Measurements from ENCODE around the gene C3orf18.

The C3orf18 gene

GRCh38 chr3:50600841-50601591 lies 33.5 kb upstream of the C3orf18 start:
- Histone ChIP-seq H3K9ac (ENCODE audit: low read depth, low read length) (no peak overlapping the region), H3K4me3 (ENCODE audit: low read length) (no peak overlapping the region), H3K9me3 (ENCODE audit: insufficient read depth, low read depth, low read length) (no peaks in the 10 kb centered on the region), H3K36me3 (ENCODE audit: insufficient read depth, low read depth, low read length) (no peaks in the 10 kb centered on the region), H3K27ac (ENCODE audit: low read length) (no peak overlapping the region), H3K27me3 (ENCODE audit: insufficient read depth, low read length) (no peaks in the 10 kb centered on the region), H3K4me1 (ENCODE audit: insufficient read depth, low read length) (no peaks in the 10 kb centered on the region)

- Histone ChIP-seq H3K9me3 (ENCODE audit: insufficient read depth, low read depth, low read length) (no peaks in the 10 kb centered on the region), H3K36me3 (ENCODE audit: insufficient read depth, low read depth, low read length) (no peaks in the 10 kb centered on the region), H3K27ac (ENCODE audit: low read length) (no peak overlapping the region), H3K27me3 (ENCODE audit: insufficient read depth, low read length) (no peaks in the 10 kb centered on the region), H3K4me1 (ENCODE audit: insufficient read depth, low read length) (no peaks in the 10 kb centered on the region), H3K4me3 (ENCODE audit: low read length) (no peak overlapping the region), H3K9ac (ENCODE audit: low read depth, low read length) (no peak overlapping the region)
Measured at GRCh38 chr3:50600141-50600753, 32.7 kb upstream of the C3orf18 start.

- Histone ChIP-seq H3K9me3 (ENCODE audit: insufficient read depth, low read depth, low read length) (no peaks in the 10 kb centered on the region), H3K36me3 (ENCODE audit: insufficient read depth, low read depth, low read length) (no peaks in the 10 kb centered on the region), H3K4me1 (ENCODE audit: insufficient read depth, low read length) (no peaks in the 10 kb centered on the region), H3K27ac (ENCODE audit: low read length) (no peak overlapping the region), H3K4me3 (ENCODE audit: low read length) (no peak overlapping the region), H3K9ac (ENCODE audit: low read depth, low read length) (no peak overlapping the region), H3K27me3 (ENCODE audit: insufficient read depth, low read length) (no peaks in the 10 kb centered on the region)
Measured at GRCh38 chr3:50599716-50600118, 32.2 kb upstream of the C3orf18 start.

- no peak overlapping the region for H3K27ac ChIP-seq (ENCODE audit: low read length)
- no peak overlapping the region for H3K4me3 ChIP-seq (ENCODE audit: low read length)
- H3K27me3 ChIP-seq (ENCODE audit: insufficient read depth, low read length): no peaks in the 10 kb centered on the region
- H3K4me1 ChIP-seq (ENCODE audit: insufficient read depth, low read length): no peaks in the 10 kb centered on the region
- no peak overlapping the region for H3K9ac ChIP-seq (ENCODE audit: low read depth, low read length)
- no peaks in the 10 kb centered on the region for H3K36me3 ChIP-seq (ENCODE audit: insufficient read depth, low read depth, low read length)
- no peaks in the 10 kb centered on the region for H3K9me3 ChIP-seq (ENCODE audit: insufficient read depth, low read depth, low read length)
Measured at GRCh38 chr3:50599115-50599715, 31.7 kb upstream of the C3orf18 start.

GRCh38 chr3:50594253-50594785 lies 26.8 kb upstream of the C3orf18 start:
- Histone ChIP-seq H3K27me3 (ENCODE audit: insufficient read depth, low read length) (no peaks in the 10 kb centered on the region), H3K27ac (ENCODE audit: low read length) (no peak overlapping the region), H3K9ac (ENCODE audit: low read depth, low read length) (no peak overlapping the region), H3K9me3 (ENCODE audit: insufficient read depth, low read depth, low read length) (no peaks in the 10 kb centered on the region), H3K36me3 (ENCODE audit: insufficient read depth, low read depth, low read length) (no peaks in the 10 kb centered on the region), H3K4me3 (ENCODE audit: low read length) (no peak overlapping the region), H3K4me1 (ENCODE audit: insufficient read depth, low read length) (no peaks in the 10 kb centered on the region)

GRCh38 chr3:50592568-50592967 lies 25.0 kb upstream of the C3orf18 start:
- H3K36me3 ChIP-seq (ENCODE audit: insufficient read depth, low read depth, low read length): no peaks in the 10 kb centered on the region
- no peaks in the 10 kb centered on the region for H3K27me3 ChIP-seq (ENCODE audit: insufficient read depth, low read length)
- H3K9me3 ChIP-seq (ENCODE audit: insufficient read depth, low read depth, low read length): no peaks in the 10 kb centered on the region
- H3K9ac ChIP-seq (ENCODE audit: low read depth, low read length): no peak overlapping the region
- H3K4me3 ChIP-seq (ENCODE audit: low read length): no peak overlapping the region
- no peak overlapping the region for H3K27ac ChIP-seq (ENCODE audit: low read length)
- H3K4me1 ChIP-seq (ENCODE audit: insufficient read depth, low read length): no peaks in the 10 kb centered on the region

GRCh38 chr3:50591196-50591741 lies 23.7 kb upstream of the C3orf18 start:
- no peaks in the 10 kb centered on the region for H3K4me1 ChIP-seq (ENCODE audit: insufficient read depth, low read length)
- H3K4me3 ChIP-seq (ENCODE audit: low read length): no peak overlapping the region
- no peaks in the 10 kb centered on the region for H3K9me3 ChIP-seq (ENCODE audit: insufficient read depth, low read depth, low read length)
- no peaks in the 10 kb centered on the region for H3K27me3 ChIP-seq (ENCODE audit: insufficient read depth, low read length)
- H3K36me3 ChIP-seq (ENCODE audit: insufficient read depth, low read depth, low read length): no peaks in the 10 kb centered on the region
- no peak overlapping the region for H3K27ac ChIP-seq (ENCODE audit: low read length)
- H3K9ac ChIP-seq (ENCODE audit: low read depth, low read length): no peak overlapping the region

GRCh38 chr3:50588759-50589433 lies 21.3 kb upstream of the C3orf18 start:
- Histone ChIP-seq H3K9me3 (ENCODE audit: insufficient read depth, low read depth, low read length) (no peaks in the 10 kb centered on the region), H3K4me1 (ENCODE audit: insufficient read depth, low read length) (peaks cover 3% of the 10 kb centered on the region; the same call in 1 of the 2 replicates), H3K4me3 (ENCODE audit: low read length) (no peak overlapping the region), H3K27me3 (ENCODE audit: insufficient read depth, low read length) (no peaks in the 10 kb centered on the region), H3K9ac (ENCODE audit: low read depth, low read length) (no peak overlapping the region), H3K27ac (ENCODE audit: low read length) (no peak overlapping the region), H3K36me3 (ENCODE audit: insufficient read depth, low read depth, low read length) (no peaks in the 10 kb centered on the region)

GRCh38 chr3:50587806-50588758 lies 20.5 kb upstream of the C3orf18 start:
- Histone ChIP-seq H3K27me3 (ENCODE audit: insufficient read depth, low read length) (no peaks in the 10 kb centered on the region), H3K9me3 (ENCODE audit: insufficient read depth, low read depth, low read length) (no peaks in the 10 kb centered on the region), H3K4me1 (ENCODE audit: insufficient read depth, low read length) (peaks cover 3% of the 10 kb centered on the region; the same call in 1 of the 2 replicates), H3K9ac (ENCODE audit: low read depth, low read length) (no peak overlapping the region), H3K27ac (ENCODE audit: low read length) (no peak overlapping the region), H3K4me3 (ENCODE audit: low read length) (no peak overlapping the region), H3K36me3 (ENCODE audit: insufficient read depth, low read depth, low read length) (no peaks in the 10 kb centered on the region)

GRCh38 chr3:50587373-50587772 lies 19.8 kb upstream of the C3orf18 start:
- H3K4me3 ChIP-seq (ENCODE audit: low read length): no peak overlapping the region
- H3K27ac ChIP-seq (ENCODE audit: low read length): no peak overlapping the region
- H3K9me3 ChIP-seq (ENCODE audit: insufficient read depth, low read depth, low read length): no peaks in the 10 kb centered on the region
- H3K4me1 ChIP-seq (ENCODE audit: insufficient read depth, low read length): peaks cover 3% of the 10 kb centered on the region; the same call in 1 of the 2 replicates
- no peaks in the 10 kb centered on the region for H3K27me3 ChIP-seq (ENCODE audit: insufficient read depth, low read length)
- H3K36me3 ChIP-seq (ENCODE audit: insufficient read depth, low read depth, low read length): no peaks in the 10 kb centered on the region
- no peak overlapping the region for H3K9ac ChIP-seq (ENCODE audit: low read depth, low read length)

Data from iPS-20b (cell line).